ENCODE measurements around the gene FIBP.
"Not testable (repeated sequence)": the region's sequence is repeated elsewhere in the genome, so short reads cannot be mapped to it uniquely, and the experiment has no call there.

Gene FIBP

DNA sequence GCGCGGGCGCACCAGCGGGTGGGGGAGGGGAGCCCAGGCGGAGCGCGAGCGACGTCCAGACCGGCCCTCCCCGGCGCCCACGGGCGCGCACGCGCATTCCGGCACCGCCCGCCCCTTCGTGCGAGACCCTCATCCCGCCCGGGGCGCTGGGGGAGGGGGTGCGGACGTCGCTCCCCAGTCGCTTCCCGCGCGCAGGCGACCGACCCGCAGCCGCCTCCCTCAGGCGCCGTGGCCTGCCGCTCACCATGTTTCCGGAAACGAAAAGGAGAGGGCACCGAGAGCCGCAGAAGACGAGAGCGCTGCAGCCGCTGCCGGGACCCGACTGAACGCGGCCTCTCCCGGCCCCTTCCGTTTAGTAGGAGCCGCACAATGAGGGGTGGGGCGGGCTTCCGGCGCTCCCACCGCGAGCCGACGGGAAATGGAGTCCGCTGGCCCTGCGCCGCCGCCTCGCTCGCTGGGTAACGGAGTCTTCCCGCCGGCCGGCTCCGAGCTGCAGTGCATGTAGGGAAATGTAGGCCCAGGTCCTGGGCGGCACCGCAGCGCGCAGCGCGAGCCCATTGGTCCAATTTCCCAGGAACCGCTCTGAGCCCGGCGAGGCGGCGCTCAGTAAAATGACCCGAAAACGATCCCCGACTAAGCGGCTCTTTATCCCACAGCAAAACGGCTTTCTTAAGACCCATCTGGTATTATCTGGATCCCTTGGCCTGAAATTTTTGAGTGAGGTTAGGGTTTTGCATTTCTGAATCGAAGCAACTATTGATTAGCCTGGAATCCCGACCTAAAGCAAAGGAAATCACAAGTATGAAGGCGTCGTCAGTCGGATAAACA lies 30.2 kb downstream of the FIBP start, which contains the start of gene CFL1:
TSS of gene CFL1 (minus strand) at position 328 of the 828 bp plus-strand sequence. CDS start at position 247, 81 bp downstream.
- DNase-seq, result peak; percentile 99

DNA sequence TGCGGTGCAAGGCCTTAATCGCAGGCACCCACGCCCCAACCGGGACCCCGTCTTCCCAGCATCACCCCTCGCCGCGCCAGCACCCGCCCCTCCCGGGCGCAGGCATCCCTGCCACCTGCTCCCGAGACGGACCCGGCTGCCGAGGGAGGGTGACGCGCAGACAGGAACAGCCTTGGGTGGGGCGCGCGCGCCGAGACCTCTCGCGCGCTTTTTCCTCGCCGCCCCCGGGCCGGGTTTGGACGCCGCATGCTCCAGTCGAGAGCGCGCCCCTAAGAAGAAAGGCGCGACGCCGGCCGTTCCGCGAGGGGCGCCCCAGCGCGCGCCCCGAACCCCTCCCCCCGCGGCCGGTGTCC lies 30.8 kb downstream of the FIBP start:
- DNase-seq, result peak; percentile 44

- peak; percentile 68 for DNase-seq
These were observed 31.4 kb downstream of the FIBP start for GRCh38 chr11:65856689-65857499.

- no peak for DNase-seq
These were observed 32.3 kb downstream of the FIBP start for GRCh38 chr11:65855927-65856363.

GRCh38 chr11:65854852-65855837 lies 33.1 kb downstream of the FIBP start:
- DNase-seq, result no peak

DNA sequence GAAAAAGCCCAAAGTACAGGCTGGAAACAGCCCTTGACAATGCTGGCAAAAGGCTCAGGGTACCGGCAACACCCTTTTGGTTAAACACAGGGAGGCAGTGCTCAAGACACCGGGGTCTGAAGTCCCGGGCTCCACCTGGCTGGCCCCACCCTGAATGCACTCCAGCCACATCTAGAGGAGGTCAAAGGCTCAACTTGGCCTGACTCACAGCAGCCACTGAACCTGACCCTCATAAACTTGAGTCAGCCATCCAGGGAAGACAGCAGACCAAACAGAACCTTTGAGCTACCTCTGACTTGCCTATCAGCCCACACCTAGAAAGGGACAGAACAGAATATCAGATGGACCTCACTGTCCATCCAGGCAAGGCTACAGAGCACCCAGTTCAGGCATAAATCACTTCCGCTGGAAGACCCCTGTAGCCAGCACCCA lies 34.1 kb downstream of the FIBP start:
- no peak for DNase-seq

GRCh38 chr11:65853246-65853979 lies 34.9 kb downstream of the FIBP start:
- DNase-seq, result no peak

DNA sequence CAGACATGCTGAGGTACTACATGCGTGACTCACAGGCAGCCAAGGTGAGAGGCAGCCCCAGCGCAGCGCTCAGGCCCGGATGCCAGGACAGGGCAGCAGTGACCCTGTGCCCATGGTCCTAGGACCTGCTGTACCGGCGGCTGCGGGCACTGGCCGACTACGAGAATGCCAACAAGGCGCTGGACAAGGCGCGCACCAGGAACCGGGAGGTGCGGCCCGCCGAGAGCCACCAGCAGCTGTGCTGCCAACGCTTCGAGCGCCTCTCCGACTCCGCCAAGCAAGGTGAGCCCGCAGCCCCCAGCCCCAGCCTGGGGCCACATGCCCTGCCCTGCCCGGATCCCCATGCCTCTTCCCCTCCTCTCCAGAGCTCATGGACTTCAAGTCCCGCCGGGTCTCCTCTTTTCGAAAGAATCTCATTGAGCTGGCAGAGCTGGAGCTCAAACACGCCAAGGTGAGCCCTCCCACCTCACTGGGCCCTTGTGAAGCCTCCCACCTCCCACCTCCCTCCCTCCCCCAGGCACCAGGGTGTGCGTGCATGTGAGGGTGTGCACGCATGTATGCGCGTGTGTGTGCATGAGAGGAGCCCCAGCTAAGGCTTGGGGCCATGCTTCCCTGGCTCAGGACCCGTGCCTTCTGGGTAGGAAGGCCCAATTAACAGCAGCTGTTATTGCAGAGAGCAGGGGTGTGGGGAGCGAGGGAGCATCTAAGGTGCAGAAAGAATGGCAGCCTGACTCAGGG lies 35.6 kb downstream of the FIBP start:
- no peak for DNase-seq

- no peak for DNase-seq
These were observed 36.3 kb downstream of the FIBP start for GRCh38 chr11:65851811-65852507.

DNA sequence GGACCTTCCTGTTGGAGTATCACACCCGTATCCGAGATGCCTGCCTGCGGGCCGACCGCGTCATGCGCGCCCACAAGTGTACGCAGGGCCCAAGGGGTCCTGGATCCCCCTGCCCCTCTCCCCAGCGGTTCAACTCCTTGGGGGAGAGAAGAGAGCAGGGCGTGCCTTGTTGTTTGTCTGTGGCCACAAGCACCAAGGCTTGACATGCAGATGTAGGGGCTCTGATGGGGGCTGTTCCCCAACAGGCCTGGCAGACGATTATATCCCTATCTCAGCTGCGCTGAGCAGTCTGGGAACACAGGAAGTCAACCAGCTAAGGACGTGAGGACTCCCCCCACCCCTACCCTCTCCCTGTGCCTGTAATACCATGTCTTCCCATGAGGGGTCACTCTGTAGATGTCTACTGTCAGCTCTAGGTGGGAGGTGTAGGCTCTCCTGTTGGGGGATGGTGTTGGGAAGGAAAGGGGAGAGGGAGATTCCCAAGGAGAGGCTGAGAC lies 37.1 kb downstream of the FIBP start:
- no peak for DNase-seq

DNA sequence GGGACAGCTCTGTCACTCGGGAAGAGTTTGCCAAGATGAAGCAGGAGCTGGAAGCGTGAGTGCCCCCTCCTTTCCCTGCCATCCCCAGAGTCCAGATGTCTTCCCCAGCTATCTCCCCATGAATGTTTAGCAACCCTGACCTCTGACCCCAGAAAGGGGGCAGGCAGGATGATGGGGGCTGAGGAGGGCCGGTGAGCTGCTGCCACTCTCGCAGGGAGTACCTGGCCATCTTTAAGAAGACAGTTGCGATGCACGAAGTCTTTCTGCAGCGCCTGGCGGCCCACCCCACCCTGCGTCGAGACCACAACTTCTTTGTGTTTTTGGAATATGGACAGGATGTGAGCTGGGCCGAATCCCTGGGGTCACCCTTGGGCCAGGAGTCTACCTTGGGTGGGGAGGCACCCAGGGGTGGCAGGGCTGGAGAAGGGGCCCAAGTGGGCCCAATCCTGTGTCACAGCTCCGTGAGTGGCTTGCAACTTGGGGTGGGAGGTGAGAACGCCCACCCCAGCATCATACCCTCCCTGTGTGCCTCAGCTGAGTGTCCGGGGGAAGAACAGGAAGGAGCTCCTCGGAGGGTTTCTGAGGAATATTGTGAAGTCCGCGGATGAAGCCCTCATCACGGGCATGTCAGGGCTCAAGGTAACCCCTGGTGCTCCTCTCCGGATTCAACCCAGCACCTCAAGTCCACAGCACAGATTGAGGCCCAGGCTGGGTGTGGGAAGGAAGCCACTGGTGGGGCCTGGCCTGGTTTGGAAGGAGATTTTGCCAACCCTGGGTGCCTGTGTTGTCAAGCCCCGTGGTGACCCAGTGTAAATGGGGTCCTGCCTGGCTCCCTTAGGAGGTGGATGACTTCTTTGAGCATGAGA lies 37.8 kb downstream of the FIBP start:
- no peak for DNase-seq

DNA sequence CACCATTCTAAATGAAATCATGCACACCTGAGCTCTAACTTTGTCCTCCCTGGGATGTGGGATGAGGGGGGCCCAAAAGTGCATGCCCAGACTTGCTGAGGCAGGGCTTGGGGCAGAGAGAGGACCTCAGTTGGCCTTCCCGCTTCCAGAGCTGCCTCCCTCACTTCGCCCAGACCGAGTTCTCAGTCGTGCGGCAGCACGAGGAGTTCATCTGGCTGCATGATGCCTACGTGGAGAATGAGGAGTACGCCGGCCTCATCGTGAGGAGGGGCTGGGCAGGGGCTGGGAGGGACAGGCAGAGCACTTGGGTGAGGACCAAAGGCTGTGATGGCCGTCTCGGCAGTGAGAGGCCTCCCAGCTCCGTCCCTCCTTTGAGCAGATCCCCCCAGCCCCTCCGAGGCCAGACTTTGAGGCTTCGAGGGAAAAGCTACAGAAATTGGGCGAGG lies 38.5 kb downstream of the FIBP start:
- no peak for DNase-seq

DNA sequence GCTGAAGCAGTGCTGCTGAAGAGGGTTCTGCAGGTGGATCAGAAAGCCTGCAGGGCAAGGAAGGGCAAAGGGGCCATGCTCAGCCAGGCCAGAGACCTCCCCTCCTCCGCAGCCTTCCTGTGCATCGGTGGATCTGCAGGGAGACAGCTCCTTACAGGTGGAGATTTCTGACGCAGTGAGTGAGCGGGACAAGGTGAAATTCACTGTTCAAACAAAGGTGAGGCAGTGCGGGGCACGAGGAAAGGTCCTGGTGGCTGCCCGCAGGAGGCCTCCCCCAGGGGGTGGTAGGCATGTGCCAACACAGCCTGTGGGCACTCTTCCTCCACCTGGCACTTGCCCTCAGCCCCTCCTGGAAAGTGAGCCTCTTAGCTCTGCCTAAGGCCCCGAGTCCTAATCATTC lies 38.9 kb downstream of the FIBP start:
- no peak for DNase-seq

- DNase-seq, result not testable (repeated sequence)
These were observed 39.6 kb downstream of the FIBP start for GRCh38 chr11:65848693-65849092.

GRCh38 chr11:65847746-65848145 lies 40.5 kb downstream of the FIBP start:
- no peak for DNase-seq

GRCh38 chr11:65844231-65844872 lies 43.9 kb downstream of the FIBP start:
- no peak for DNase-seq

- DNase-seq, result no peak
These were observed 44.5 kb downstream of the FIBP start for GRCh38 chr11:65843811-65844210.

- no peak for DNase-seq
These were observed 46.1 kb downstream of the FIBP start for GRCh38 chr11:65842144-65842543.

GRCh38 chr11:65834202-65834601 lies 54.1 kb downstream of the FIBP start:
- DNase-seq, result no peak
